PC-9 (cell line): ENCODE results near the gene NCK2.

Experiments used
- EZH2 ChIP-seq: fragments of 200-600 bp; sonication (generic); IDR thresholded peaks from 2 replicates; pipeline ENCODE4 v1.8.0; 2017; ENCODE audit warnings: antibody characterized with exemption, low read depth
- TF ChIP-seq, protein P1 (sequence below): fragments of 200-600 bp; sonication (generic); conservative IDR thresholded peaks from 2 replicates; pipeline ENCODE4 v1.6.1; 2017; ENCODE audit warnings: mixed run types, antibody characterized with exemption, mild to moderate bottlenecking, moderate library complexity

DNA sequence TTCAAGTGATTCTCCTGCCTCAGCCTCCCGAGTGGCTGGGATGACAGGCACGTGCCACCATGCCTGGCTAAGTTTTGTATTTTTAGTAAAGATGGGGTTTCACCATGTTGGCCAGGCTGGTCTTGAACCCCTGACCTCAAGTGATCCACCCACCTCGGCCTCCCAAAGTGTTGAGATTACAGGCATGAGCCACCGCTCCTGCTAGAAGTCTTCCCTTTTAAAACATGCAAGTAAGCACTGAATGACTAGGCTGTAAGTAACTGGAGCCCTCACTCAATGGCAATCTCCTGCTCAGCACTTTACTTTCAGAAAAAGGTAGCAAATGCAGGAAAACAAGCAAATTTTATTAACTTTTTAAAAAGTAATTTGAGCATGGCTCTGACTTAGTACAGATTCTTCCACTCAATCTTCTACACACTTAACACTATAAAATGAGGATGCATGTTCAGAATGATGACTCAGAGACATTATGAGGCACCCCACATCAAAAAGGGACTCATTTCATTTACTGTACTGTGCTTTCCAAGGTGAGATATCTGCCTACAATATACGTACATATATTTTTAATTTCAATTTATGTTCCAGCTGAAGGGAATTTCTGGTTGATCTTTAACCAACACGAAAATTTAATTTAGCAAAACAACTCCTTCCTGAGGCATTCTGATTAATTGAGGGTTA lies 6.6 kb upstream of the NCK2 start:
- TF ChIP-seq, protein P1, sequence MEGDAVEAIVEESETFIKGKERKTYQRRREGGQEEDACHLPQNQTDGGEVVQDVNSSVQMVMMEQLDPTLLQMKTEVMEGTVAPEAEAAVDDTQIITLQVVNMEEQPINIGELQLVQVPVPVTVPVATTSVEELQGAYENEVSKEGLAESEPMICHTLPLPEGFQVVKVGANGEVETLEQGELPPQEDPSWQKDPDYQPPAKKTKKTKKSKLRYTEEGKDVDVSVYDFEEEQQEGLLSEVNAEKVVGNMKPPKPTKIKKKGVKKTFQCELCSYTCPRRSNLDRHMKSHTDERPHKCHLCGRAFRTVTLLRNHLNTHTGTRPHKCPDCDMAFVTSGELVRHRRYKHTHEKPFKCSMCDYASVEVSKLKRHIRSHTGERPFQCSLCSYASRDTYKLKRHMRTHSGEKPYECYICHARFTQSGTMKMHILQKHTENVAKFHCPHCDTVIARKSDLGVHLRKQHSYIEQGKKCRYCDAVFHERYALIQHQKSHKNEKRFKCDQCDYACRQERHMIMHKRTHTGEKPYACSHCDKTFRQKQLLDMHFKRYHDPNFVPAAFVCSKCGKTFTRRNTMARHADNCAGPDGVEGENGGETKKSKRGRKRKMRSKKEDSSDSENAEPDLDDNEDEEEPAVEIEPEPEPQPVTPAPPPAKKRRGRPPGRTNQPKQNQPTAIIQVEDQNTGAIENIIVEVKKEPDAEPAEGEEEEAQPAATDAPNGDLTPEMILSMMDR, result no peak
- TF ChIP-seq EZH2, result no peak
